ENCODE measurements around the gene DCXR.

Gene DCXR

GRCh38 chr17:82036634-82037091, 834 bp downstream of the DCXR start:
- DNase-seq: no peak

DNA sequence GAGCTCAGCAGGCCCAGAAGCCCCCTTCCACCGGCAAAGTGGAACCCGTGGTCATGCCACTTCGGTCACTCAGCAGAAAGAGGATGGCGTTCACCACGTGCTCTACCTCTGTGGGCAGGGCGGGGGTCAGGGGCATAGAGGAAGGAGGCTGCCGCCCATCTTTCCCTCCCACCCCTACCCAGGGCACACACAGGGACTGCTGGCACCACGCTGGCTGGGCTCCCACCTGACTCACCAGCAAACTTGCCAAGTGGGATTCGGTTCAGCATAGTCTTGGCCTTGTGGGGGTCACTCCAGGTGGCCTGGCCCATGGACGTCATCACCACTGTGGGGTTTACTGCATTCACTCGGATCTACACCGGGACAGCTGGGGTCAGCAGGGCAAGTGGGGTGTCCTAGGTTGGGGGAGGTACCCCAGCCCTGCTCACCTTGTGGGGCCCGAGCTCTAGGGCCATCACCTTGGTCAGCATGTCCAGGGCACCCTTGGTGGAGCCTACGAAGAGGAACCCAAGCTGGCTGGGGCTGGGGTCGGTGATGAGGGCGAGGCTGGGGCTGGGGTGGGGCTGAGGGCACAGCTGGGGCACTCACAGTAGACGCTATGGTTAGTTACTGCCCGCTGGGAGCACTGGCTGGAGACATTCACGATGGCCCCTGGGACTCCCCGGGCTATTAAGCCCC, 1.4 kb downstream of the DCXR start:
- DNase-seq: no peak

GRCh38 chr17:82035488-82035887, 2.0 kb downstream of the DCXR start:
- DNase-seq: no peak

DNA sequence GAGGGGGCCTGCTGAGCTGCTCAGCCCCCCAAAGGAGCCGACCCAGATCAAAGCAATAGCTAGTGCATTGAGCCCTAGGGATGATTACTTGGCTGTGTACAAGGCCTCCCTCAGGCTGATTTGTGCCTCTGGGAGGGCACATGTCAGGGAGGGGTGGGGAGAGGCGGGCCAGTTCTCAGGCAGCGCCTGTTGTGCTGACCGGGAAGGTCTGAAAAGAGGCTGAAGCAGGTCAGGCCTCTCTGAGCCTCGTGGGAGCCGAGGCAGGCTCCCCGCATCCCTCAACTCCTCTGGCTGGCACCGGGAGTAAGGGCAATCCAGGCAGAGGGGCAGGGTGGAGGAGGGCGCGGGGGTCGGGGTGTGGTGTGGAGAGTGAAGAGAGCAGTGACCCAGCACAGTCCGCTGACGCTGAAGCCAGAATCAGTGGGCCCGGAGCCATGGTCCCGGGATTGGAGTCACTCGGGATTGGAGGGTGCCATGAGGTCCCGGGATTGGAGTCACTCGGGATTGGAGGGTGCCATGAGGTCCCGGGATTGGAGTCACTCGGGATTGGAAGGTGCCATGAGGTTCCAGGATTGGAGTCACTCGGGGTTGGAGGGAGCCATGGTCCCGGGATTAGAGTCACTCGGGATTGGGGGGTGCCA, 3.0 kb downstream of the DCXR start:
- DNase-seq: no peak

GRCh38 chr17:82033359-82034085, 4.0 kb downstream of the DCXR start:
- no peak for DNase-seq

DNA sequence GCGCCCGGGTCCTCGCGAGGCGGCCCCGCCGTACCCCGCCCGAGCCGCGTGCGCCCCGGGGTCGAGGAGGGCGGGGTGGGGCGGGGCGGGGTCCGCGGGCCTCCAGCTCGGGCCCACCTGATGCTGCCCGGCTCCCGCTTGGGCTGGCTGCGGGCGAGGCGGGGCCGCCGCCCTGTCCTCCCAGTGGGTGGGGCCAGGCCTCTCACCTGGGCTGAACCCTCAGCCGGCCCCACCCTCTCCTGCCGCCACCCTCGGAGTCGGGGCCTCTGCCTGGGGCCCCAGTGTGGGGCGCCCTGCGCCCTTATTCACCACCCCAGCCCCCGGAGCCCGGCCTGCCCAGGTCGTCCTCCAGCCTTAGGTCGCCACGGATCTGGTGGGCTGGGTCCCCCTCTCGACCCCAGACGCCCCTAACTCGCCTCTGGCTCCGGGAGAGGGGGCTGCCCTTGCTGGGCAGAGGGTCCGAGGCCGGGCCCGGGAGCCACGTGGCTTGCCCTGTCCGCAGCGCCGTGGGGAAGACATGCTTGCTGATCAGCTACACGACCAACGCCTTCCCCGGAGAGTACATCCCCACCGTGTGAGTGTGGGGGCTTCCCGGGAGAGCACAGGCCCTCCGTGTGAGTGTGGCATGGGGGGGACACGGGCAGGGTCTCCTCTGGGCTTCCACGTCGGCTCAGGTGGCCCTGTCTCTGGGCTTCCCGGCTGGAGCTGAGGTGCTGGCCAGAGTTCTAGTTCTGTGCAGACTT, 5.4 kb downstream of the DCXR start:
- DNase-seq: no peak

GRCh38 chr17:82031303-82031884, 6.1 kb downstream of the DCXR start, which contains the start of gene RAC3:
RAC3 (plus strand) TSS chr17:82031678; CDS start chr17:82031762, 84 bp downstream.
- DNase-seq: no peak

- peak; percentile 78 for DNase-seq
These were observed 6.8 kb downstream of the DCXR start for GRCh38 chr17:82030470-82031302.

GRCh38 chr17:82029990-82030469, 7.5 kb downstream of the DCXR start:
- DNase-seq: no peak

- DNase-seq: no peak
These were observed 8.1 kb downstream of the DCXR start for GRCh38 chr17:82029391-82029790.

- no peak for DNase-seq
These were observed 8.5 kb downstream of the DCXR start for GRCh38 chr17:82028966-82029365.

GRCh38 chr17:82028246-82028645, 9.3 kb downstream of the DCXR start:
- no peak for DNase-seq

- no peak for DNase-seq
These were observed 11.9 kb downstream of the DCXR start for GRCh38 chr17:82025401-82026107.

DNA sequence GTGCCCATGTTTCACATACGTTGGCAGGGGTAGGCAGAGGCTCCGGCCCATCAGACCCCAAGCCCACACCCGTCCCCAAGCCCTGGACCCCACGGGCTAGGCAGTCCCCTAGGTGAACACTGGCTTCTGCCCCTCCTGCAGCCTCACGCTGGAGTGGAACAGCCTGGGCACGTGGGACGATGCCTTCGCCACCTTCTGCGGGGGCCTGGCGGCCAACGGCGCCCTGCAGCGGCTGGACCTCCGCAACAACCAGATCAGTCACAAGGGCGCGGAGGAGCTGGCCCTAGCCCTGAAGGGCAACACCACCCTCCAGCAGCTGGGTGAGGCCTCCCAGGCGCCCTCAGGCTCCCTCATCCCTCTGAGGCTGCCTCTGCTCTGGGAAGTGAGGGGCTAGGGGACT, 12.6 kb downstream of the DCXR start:
- no peak for DNase-seq

DNA sequence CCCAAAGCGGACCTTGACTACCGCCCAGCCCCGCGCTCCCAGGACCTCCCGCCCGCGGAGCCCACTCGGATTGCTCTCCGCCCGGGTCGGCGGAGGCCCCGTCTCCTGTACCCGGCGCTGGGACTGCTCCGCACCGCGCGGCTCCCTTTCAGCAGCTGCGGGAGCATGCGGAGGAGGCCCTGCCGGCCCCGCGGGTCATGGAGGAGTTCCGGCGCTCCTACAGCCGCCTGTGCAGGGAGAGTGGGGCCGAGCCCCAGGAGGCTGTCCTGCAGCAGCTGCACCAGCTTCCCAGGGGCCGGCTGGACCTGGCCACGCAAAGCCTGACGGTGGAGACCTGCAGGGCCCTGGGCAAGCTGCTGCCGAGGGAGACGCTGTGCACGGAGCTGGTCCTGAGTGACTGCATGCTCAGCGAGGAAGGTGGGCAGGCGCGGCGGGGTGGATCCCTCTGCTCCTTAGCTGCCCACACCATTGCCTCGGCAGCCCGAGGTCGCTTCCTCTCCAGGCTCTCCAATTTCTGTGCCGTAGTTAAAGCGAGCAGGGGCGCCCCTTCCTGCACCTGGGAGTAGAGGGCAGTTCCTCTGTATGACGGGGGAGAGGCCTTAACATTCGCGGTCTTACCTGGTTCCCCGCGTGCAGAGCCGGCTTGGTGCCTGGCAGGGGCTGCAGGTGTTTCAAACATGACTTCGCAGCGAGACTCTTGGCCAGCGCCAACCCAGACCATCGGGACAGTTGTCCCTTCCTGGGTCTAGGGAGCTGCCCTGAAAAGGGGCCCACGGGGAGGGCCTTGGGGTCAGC, 13.9 kb downstream of the DCXR start:
- DNase-seq: no peak

DNA sequence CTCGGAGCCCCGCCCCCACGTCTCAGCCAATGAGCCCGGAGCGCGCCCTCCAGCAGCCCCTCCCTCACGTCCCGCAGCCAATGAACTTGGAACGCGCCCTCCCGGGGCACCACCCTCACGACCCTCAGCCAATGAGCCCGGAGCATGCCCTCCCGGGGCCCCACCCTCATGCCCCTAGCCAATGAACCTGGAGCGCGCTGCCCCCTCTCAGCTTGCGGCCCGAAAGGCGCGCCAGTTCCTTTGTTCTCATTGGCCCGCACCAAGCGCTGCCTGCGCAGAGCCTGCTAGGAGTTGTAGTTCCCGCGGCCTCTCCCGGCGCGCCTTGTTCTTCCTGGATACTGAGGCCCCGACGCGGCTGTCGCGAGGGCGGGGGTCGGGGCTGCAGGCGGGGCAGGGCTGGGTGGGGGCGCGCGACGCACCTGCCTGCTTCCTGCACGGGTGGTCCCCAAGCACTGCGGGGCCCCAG, 14.5 kb downstream of the DCXR start, which contains the start of gene LRRC45:
TSS of gene LRRC45 (plus strand) at position 325 of the 466 bp plus-strand sequence. CDS start 339 bp downstream, outside the sequence.
- DNase-seq: peak; percentile 100

- DNase-seq: no peak
These were observed 15.1 kb downstream of the DCXR start, which contains the start of gene CENPX for GRCh38 chr17:82022310-82022980. CENPX (minus strand) TSS chr17:82022878; CDS start chr17:82022861, 17 bp downstream.

GRCh38 chr17:82021900-82022309, 15.6 kb downstream of the DCXR start:
- no peak for DNase-seq

Measured in CD4-positive, alpha-beta T cell treated with Interleukin-4 for 4 hours (primary cell).